WTC11 (cell line): Measurements from ENCODE around the gene STAG1. TPM values are rescaled to one million over a fixed set of nuclear protein-coding genes. Genes with fewer than 3 reads are reported as not detected.

Experiments used
- ATAC-seq: fragments of 200-7000 bp; cut with Tn5 transposase; 2 replicates; pipeline ENCODE4 v1.10.0; 2021; ENCODE audit warnings: mild to moderate bottlenecking, moderate library complexity
- CTCF ChIA-PET: fragments of 300-600 bp; sonication (Branson Sonifier 250); formaldehyde crosslinking; loops from one replicate; lab custom pipeline; 2021; ENCODE audit warnings: antibody characterized with exemption; lab: Charles Lee
- POLR2A ChIA-PET: fragments of 350-600 bp; sonication (Branson Sonifier 250); formaldehyde crosslinking; loops from one replicate; lab custom pipeline; 2021; ENCODE audit warnings: antibody characterized with exemption; lab: Charles Lee
- DNase-seq: peaks from one replicate; pipeline ENCODE4 v3.0.0; 2021; ENCODE audit warnings: low spot score
- H3K27ac Mint-ChIP-seq: 2 replicates; pipeline ENCODE4 v1.8.0; 2021; ENCODE audit warnings: mixed read lengths
- H3K27me3 Mint-ChIP-seq: 2 replicates; pipeline ENCODE4 v1.8.0; 2021; ENCODE audit warnings: low read depth, mild to moderate bottlenecking, moderate library complexity, mixed read lengths
- H3K36me3 Mint-ChIP-seq: 2 replicates; pipeline ENCODE4 v1.8.0; 2021; ENCODE audit warnings: mixed read lengths
- H3K4me1 Mint-ChIP-seq: 2 replicates; pipeline ENCODE4 v1.8.0; 2022; ENCODE audit warnings: mixed read lengths
- H3K4me3 Mint-ChIP-seq: 2 replicates; pipeline ENCODE4 v1.8.0; 2021; ENCODE audit warnings: mild to moderate bottlenecking, moderate library complexity, mixed read lengths
- H3K9me3 Mint-ChIP-seq: 2 replicates; pipeline ENCODE4 v1.8.0; 2021; ENCODE audit warnings: mixed read lengths
- ATF1 ChIP-seq: sonication (generic); formaldehyde crosslinking; IDR thresholded peaks from 2 replicates; pipeline ENCODE4 v1.8.1; 2023; ENCODE audit warnings: mild to moderate bottlenecking, moderate library complexity, missing genetic modification reagents
- ATF2 ChIP-seq: sonication (generic); formaldehyde crosslinking; IDR thresholded peaks from 2 replicates; pipeline ENCODE4 v1.8.1; 2022; ENCODE audit warnings: low read depth, missing genetic modification reagents, borderline replicate concordance
- ATF6 ChIP-seq: sonication (generic); formaldehyde crosslinking; IDR thresholded peaks from 2 replicates; pipeline ENCODE4 v1.8.1; 2023; ENCODE audit warnings: mild to moderate bottlenecking, missing genetic modification reagents
- E2F5 ChIP-seq: sonication (generic); formaldehyde crosslinking; IDR thresholded peaks from 2 replicates; pipeline ENCODE4 v1.8.1; 2022; ENCODE audit warnings: mild to moderate bottlenecking, moderate library complexity, missing genetic modification reagents
- ELF4 ChIP-seq: sonication (generic); formaldehyde crosslinking; IDR thresholded peaks from 2 replicates; pipeline ENCODE4 v1.8.1; 2022; ENCODE audit warnings: low read depth, mild to moderate bottlenecking, moderate library complexity, missing genetic modification reagents
- FOXJ3 ChIP-seq: sonication (generic); formaldehyde crosslinking; IDR thresholded peaks from 2 replicates; pipeline ENCODE4 v1.9.0; 2021; ENCODE audit warnings: missing genetic modification reagents, mild to moderate bottlenecking, borderline replicate concordance
- GRHL2 ChIP-seq: fragments of 250-450 bp; sonication (Bioruptor Pico); IDR thresholded peaks from 2 replicates; pipeline ENCODE4 v1.8.0; 2022; ENCODE audit warnings: mild to moderate bottlenecking, moderate library complexity; ENCODE audit not compliant: insufficient replicate concordance, severe bottlenecking
- IRF1 ChIP-seq: sonication (generic); formaldehyde crosslinking; IDR thresholded peaks from 2 replicates; pipeline ENCODE4 v1.8.0; 2023; ENCODE audit warnings: missing genetic modification reagents
- KAT7 ChIP-seq: sonication (generic); formaldehyde crosslinking; IDR thresholded peaks from 2 replicates; pipeline ENCODE4 v1.8.1; 2023; ENCODE audit warnings: missing genetic modification reagents, mild to moderate bottlenecking, borderline replicate concordance
- MAX ChIP-seq: sonication (generic); formaldehyde crosslinking; IDR thresholded peaks from 2 replicates; pipeline ENCODE4 v1.8.0; 2022; ENCODE audit warnings: mild to moderate bottlenecking, missing genetic modification reagents
- NFATC4 ChIP-seq: fragments of 250-450 bp; sonication (Bioruptor Pico); IDR thresholded peaks from 2 replicates; pipeline ENCODE4 v1.9.0; 2021; ENCODE audit warnings: mild to moderate bottlenecking
- PRDM15 ChIP-seq: sonication (generic); formaldehyde crosslinking; IDR thresholded peaks from 2 replicates; pipeline ENCODE4 v1.8.0; 2022; ENCODE audit warnings: missing genetic modification reagents
- SOX15 ChIP-seq: fragments of 250-450 bp; sonication (Bioruptor Pico); IDR thresholded peaks from 2 replicates; pipeline ENCODE4 v1.9.0; 2021; ENCODE audit warnings: mild to moderate bottlenecking
- TEAD1 ChIP-seq: sonication (generic); formaldehyde crosslinking; IDR thresholded peaks from 2 replicates; pipeline ENCODE4 v1.8.0; 2022; ENCODE audit warnings: mild to moderate bottlenecking, missing genetic modification reagents
- total RNA-seq: library from RNA; stranded (reverse); gene quantifications from 3 replicates; pipeline ENCODE4 v1.2.3, GENCODE V29; 2021

STAG1 gene
- total RNA-seq, 1 experiment from 2014 or later: 20.7 TPM

GRCh38 chr3:136731274-136731884, 20.8 kb downstream of the STAG1 start:
- ChIA-PET POLR2A (no interaction called here), CTCF (interaction anchor here (0.7 to 1.1 kb wide), 2 partner anchors 21 to 102 kb away, joined by 4 read pairs; partner anchors contain the start of gene STAG1)

GRCh38 chr3:136730595-136731273, 21.4 kb downstream of the STAG1 start:
- H3K4me3 Mint-ChIP-seq: no peak overlapping the region
- DNase-seq: no peak
- no peaks in the 10 kb centered on the region for H3K36me3 Mint-ChIP-seq
- ChIA-PET CTCF (interaction anchor here (0.7 to 1.1 kb wide), 2 partner anchors 21 to 101 kb away, joined by 4 read pairs; partner anchors contain the start of gene STAG1), POLR2A (interaction anchor here (2.0 kb wide), 1 partner anchor 22 kb away, joined by 8 read pairs; the partner anchor contains the start of gene STAG1)
- no peak for ATAC-seq
- H3K4me1 Mint-ChIP-seq: peaks cover 33% of the 10 kb centered on the region
- no peaks in the 10 kb centered on the region for H3K27me3 Mint-ChIP-seq
- H3K27ac Mint-ChIP-seq: peak overlapping the region; percentile 36
- no peaks in the 10 kb centered on the region for H3K9me3 Mint-ChIP-seq
- TF ChIP-seq KAT7 (CRISPR knock-in tag) (no peak), GRHL2 (no peak), FOXJ3 (CRISPR knock-in tag) (no peak), TEAD1 (CRISPR knock-in tag) (no peak), PRDM15 (CRISPR knock-in tag) (no peak), MAX (no peak), ATF6 (no peak), E2F5 (no peak)

More at GRCh38 chr3:136731274-136731884, 20.8 kb downstream of the STAG1 start:
- H3K4me3 Mint-ChIP-seq: no peak overlapping the region
- no peak overlapping the region; the same call in 1 of the 2 replicates for H3K27ac Mint-ChIP-seq
- no peak for ATAC-seq
- DNase-seq: no peak
- peaks cover 38% of the 10 kb centered on the region for H3K4me1 Mint-ChIP-seq
- no peaks in the 10 kb centered on the region for H3K9me3 Mint-ChIP-seq
- no peaks in the 10 kb centered on the region for H3K36me3 Mint-ChIP-seq
- no peaks in the 10 kb centered on the region for H3K27me3 Mint-ChIP-seq
- TF ChIP-seq ELF4 (CRISPR knock-in tag) (no peak), ATF6 (no peak), KAT7 (CRISPR knock-in tag) (no peak), IRF1 (CRISPR knock-in tag) (no peak), SOX15 (CRISPR knock-in tag) (no peak), NFATC4 (CRISPR knock-in tag) (no peak), ATF1 (CRISPR knock-in tag) (no peak), ATF2 (CRISPR knock-in tag) (no peak)
